Measurements from ENCODE around the gene LRIT1. TPM values are rescaled to one million over a fixed set of nuclear protein-coding genes. Genes with fewer than 3 reads are reported as not detected.

LRIT1 gene
- total RNA-seq (2021; ENCODE audit: unreplicated experiment) (not detected), Bru-seq, nascent RNA (not detected), BruChase-seq, experiment 1, labeled RNA remaining after a 6-hour chase (not detected), BruChase-seq, experiment 2, labeled RNA remaining after a 2-hour chase (not detected)
- not detected in 2 replicates for polyA plus RNA-seq (2012)
- long read RNA-seq: 0 reads

GRCh38 chr10:84241185-84241790 is at the start of gene LRIT1:
Gene LRIT1 (minus strand): TSS chr10:84241546. CDS start chr10:84241439, 107 bp downstream.
- RAD21 ChIA-PET (ENCODE audit: low non-redundant PET in 1 of 2, low total read pairs in 2 of 2, uncharacterized antibody in 2 of 2, unreplicated experiment in 2 of 2): no interaction called here
- Histone ChIP-seq H3K4me2 (ENCODE audit: low read length) (no peak within 1 kb of the TSS), H2AFZ (ENCODE audit: low read depth, low read length, poor library complexity, severe bottlenecking) (no peak within 1 kb of the TSS), H4K20me1 (ENCODE audit: insufficient read depth) (no peaks in the 10 kb centered on the region), H3K4me1 (ENCODE audit: control insufficient read depth in 1 of 2, insufficient read depth in 2 of 2, low read length in 2 of 2) (no peaks in the 10 kb centered on the region), H3K36me3 (ENCODE audit: control insufficient read depth in 1 of 2, insufficient read depth in 2 of 2, low read length in 2 of 2) (no peaks in the 10 kb centered on the region), H3K27ac (ENCODE audit: low read depth, low read length) (no peak within 1 kb of the TSS), H3K9ac (ENCODE audit: low read length) (no peak within 1 kb of the TSS), H3K79me2 (ENCODE audit: insufficient read depth, low read length) (no peaks in the 10 kb centered on the region), H3K9me2 (ENCODE audit: insufficient read depth) (no peaks in the 10 kb centered on the region), H3K9me3 (ENCODE audit: control insufficient read depth in 1 of 2, insufficient read depth in 1 of 2, low read depth in 1 of 2, low read length in 2 of 2) (no peaks in the 10 kb centered on the region), H3K4me3 (replicated peaks in 1 of 2; ENCODE audit: low read depth in 1 of 2, low read length in 2 of 2) (no peak within 1 kb of the TSS), H3K27me3 (ENCODE audit: insufficient read depth, low read length) (no peaks in the 10 kb centered on the region; the same call in 1 of the 2 replicates)
- DNase-seq (ENCODE audit: low read depth, low spot score) (no peak), ATAC-seq (no peak)
- CTCF ChIA-PET: no interaction called here
- POLR2A ChIA-PET: no interaction called here
- intact Hi-C loops (cut with micrococcal nuclease): no loop called here
- TF ChIP-seq EZH2phosphoT487 (IDR thresholded peaks at IDR 0.05; ENCODE audit: borderline replicate concordance): no peak
- TF ChIP-seq EGR1 (IDR thresholded peaks at IDR 0.05; ENCODE audit: low read depth): no peak
- no peak for TF ChIP-seq JUND (IDR thresholded peaks at IDR 0.05)
- TF ChIP-seq EZH2 (IDR thresholded peaks at IDR 0.05): no peak
- TF ChIP-seq FOSL1 (IDR thresholded peaks at IDR 0.05; ENCODE audit: low read depth): no peak
- TF ChIP-seq RAD21 (IDR thresholded peaks at IDR 0.05; ENCODE audit: low read depth): no peak
- no peak for TF ChIP-seq POLR2AphosphoS5 (IDR thresholded peaks at IDR 0.05; ENCODE audit: low read depth, low read length)
- no peak for TF ChIP-seq CTCF (IDR thresholded peaks at IDR 0.05 in 2 of 3, conservative IDR thresholded peaks at IDR 0.05 in 1 of 3; ENCODE audit: borderline replicate concordance in 1 of 3, insufficient read depth in 1 of 3, low read depth in 2 of 3, low read length in 2 of 3)
- no peak for TF ChIP-seq MAX (IDR thresholded peaks at IDR 0.05)
- no TSS peak for BruUV-seq (replicated peaks)

All from HCT116 (cell line).